ENCODE data around the gene KIAA0232. TPM values are rescaled to one million over a fixed set of nuclear protein-coding genes. Genes with fewer than 3 reads are reported as not detected.

The KIAA0232 gene
- total and polyA plus RNA-seq, 10 donors, result 3.2 to 50.6 (median 34.5) TPM

GRCh38 chr4:6916069-6916586 lies 133.6 kb downstream of the KIAA0232 start:
- Histone ChIP-seq H3K27me3 (replicated peaks in 1 of 7) (no peaks in the 10 kb centered on the region), H3K4me3 (peak overlapping the region in 1 of 8 donors; percentile 41), H3K4me1 (peaks cover 53 to 99% (median 90%) of the 10 kb centered on the region in 6 donors), H3K27ac (peak overlapping the region; percentile 11 to 94 (median 88)), H3K36me3 (no peaks in the 10 kb centered on the region), H3K9me3 (no peaks in the 10 kb centered on the region)
- peak; percentile 75 for DNase-seq
- intact Hi-C loops (cut with DNase I; ENCODE audit: low total_unique reads), result no loop called here
- TF ChIP-seq CTCF (IDR thresholded peaks at IDR 0.05 in 8 of 11, conservative IDR thresholded peaks at IDR 0.05 in 3 of 11), result no peak
- no peak for TF ChIP-seq POLR2A (IDR thresholded peaks at IDR 0.05)
- no peak for TF ChIP-seq POLR2AphosphoS5 (IDR thresholded peaks at IDR 0.05)
- WGBS, 5 donors, result 81 to 91% (median 86%) methylated on average over 12 of the region's 12 CpGs

- intact Hi-C loops (cut with DNase I; ENCODE audit: low total_unique reads), result no loop called here
- Histone ChIP-seq H3K27ac (peak overlapping the region; percentile 43 to 94 (median 88)), H3K27me3 (replicated peaks in 1 of 7) (no peaks in the 10 kb centered on the region), H3K9me3 (no peaks in the 10 kb centered on the region), H3K4me1 (peaks cover 48 to 96% (median 86%) of the 10 kb centered on the region in 6 donors), H3K4me3 (peak overlapping the region in 1 of 8 donors; percentile 41), H3K36me3 (peaks cover 0 to under 1% (median 0%) of the 10 kb centered on the region in 6 donors)
- peak; percentile 92 for DNase-seq
- peak in 1 of 11 experiments; percentile 9 for TF ChIP-seq CTCF (IDR thresholded peaks at IDR 0.05 in 8 of 11, conservative IDR thresholded peaks at IDR 0.05 in 3 of 11)
- no peak for TF ChIP-seq POLR2A (IDR thresholded peaks at IDR 0.05)
- TF ChIP-seq POLR2AphosphoS5 (IDR thresholded peaks at IDR 0.05), result peak; percentile 57 to 81 (median 75)
- 44 to 51% (median 48%) methylated on average over 15 of the region's 15 CpGs for WGBS, 5 donors
These were observed 134.3 kb downstream of the KIAA0232 start for GRCh38 chr4:6916587-6917460.

- Histone ChIP-seq H3K4me1 (peaks cover 41 to 96% (median 78%) of the 10 kb centered on the region in 6 donors), H3K4me3 (peak overlapping the region in 1 of 8 donors; percentile 41), H3K27ac (peak overlapping the region; percentile 64 to 94 (median 88)), H3K27me3 (replicated peaks in 1 of 7) (no peaks in the 10 kb centered on the region), H3K9me3 (no peaks in the 10 kb centered on the region), H3K36me3 (peaks cover 0 to 9% (median 0%) of the 10 kb centered on the region in 6 donors)
- WGBS, 5 donors, result 26 to 31% (median 28%) methylated on average over 18 of the region's 18 CpGs
- intact Hi-C loops (cut with DNase I; ENCODE audit: low total_unique reads), result no loop called here
- peak; percentile 63 to 92 (median 81) for TF ChIP-seq CTCF (IDR thresholded peaks at IDR 0.05 in 8 of 11, conservative IDR thresholded peaks at IDR 0.05 in 3 of 11)
- peak; percentile 55 to 92 (median 86) for TF ChIP-seq POLR2AphosphoS5 (IDR thresholded peaks at IDR 0.05)
- TF ChIP-seq POLR2A (IDR thresholded peaks at IDR 0.05), result no peak
- peak; percentile 95 for DNase-seq
These were observed 135.1 kb downstream of the KIAA0232 start for GRCh38 chr4:6917461-6918271.
